GM10266 (cell line): ENCODE results near the gene PAK6.

ENCODE experiments used
- DNase-seq: peaks from one replicate; pipeline ENCODE4 v3.0.0; 2012; ENCODE audit errors: extremely low spot score
- TF ChIP-seq, protein P1 (sequence below): IDR thresholded peaks from 2 replicates; pipeline ENCODE4 v1.5.1; 2012; ENCODE audit warnings: mild to moderate bottlenecking, low read depth; ENCODE audit not compliant: control insufficient read depth, insufficient read depth; ENCODE audit errors: missing control alignments

PAK6 gene

DNA sequence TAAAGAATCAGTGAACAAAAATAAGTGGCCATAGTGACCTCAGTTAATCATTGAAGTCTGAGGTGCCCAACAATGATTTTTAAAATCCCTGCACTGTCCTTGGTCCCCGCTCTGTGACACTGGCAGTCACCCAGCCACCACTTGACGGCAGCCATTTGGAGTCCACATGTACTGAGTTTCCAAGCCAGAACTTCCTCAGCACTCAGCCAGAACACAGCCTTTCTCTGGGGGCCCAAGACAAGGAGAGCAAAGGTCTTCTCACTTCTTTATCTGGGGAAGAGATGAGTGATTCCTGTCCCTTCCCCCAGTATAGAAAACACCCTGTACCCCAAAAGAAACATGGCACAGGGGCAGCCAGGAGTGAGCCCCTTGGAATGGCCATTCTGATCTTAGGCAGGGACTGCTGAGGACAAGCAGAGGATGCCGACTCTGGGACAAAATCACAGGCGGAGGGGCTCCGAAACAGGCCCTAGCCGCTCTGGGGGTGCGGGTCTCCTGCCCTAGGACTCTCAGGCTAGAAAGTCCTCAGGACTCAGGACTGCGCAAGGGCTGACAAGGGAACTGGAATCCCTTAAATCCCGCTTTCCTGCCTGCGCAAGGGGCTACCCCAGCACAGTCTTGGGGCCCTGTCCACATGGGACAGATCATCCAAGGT lies 12.8 kb downstream of the PAK6 start:
- DNase-seq = no peak
- TF ChIP-seq, protein P1, sequence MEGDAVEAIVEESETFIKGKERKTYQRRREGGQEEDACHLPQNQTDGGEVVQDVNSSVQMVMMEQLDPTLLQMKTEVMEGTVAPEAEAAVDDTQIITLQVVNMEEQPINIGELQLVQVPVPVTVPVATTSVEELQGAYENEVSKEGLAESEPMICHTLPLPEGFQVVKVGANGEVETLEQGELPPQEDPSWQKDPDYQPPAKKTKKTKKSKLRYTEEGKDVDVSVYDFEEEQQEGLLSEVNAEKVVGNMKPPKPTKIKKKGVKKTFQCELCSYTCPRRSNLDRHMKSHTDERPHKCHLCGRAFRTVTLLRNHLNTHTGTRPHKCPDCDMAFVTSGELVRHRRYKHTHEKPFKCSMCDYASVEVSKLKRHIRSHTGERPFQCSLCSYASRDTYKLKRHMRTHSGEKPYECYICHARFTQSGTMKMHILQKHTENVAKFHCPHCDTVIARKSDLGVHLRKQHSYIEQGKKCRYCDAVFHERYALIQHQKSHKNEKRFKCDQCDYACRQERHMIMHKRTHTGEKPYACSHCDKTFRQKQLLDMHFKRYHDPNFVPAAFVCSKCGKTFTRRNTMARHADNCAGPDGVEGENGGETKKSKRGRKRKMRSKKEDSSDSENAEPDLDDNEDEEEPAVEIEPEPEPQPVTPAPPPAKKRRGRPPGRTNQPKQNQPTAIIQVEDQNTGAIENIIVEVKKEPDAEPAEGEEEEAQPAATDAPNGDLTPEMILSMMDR = no peak

DNA sequence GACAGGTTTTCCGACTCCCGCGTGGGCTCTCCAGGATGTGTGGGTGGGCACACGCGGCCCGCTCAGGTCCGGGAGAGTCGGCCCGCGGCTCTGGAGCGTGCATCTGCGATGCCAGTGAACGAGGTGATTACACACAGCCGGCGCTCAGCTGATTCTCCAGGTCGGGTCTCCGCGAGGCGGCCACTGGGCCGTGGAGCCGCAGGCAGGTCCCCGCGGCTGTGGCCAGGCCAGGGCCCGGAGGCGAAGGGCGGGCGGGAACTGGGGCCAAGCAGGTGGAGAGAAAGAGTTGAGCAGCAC lies 13.2 kb downstream of the PAK6 start:
- DNase-seq = no peak
- TF ChIP-seq, protein P1 = no peak

DNA sequence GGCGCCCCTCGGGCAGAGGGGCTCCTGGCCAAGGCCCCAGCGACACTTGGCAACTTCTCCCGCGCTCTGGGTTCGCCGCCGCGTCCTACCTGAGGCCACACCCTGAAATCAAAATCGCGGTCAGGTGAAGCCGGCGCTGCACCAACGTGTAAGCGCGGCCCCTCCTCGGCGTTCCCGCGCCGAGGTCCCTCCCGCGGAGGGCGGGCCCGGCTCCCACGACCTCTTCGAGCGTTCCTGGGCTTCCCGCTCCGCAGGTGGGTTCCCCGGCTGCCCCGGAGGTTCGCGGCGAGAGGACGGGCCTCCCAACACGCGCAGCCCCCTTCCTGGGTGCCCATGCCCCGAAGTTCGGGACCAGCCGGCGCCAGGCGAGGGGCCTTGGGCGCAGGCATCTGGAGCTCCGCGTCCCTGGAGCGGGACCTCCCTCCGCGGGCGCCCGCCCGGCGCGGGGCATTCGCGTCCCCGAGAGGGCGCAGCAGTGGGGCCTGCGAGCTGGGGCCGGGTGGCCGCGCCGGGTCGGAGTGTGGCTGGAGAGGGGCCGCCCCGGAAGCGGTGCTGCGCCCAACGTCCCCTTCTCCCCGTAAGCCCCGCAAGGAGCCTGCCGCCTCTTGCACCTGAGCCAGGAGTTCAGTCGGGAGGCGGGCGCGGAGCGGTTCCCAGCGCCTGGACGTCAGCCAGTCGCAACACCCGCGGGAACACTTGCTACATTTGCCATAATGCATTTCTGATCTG lies 13.7 kb downstream of the PAK6 start:
- DNase-seq = no peak
- TF ChIP-seq, protein P1 = no peak

DNA sequence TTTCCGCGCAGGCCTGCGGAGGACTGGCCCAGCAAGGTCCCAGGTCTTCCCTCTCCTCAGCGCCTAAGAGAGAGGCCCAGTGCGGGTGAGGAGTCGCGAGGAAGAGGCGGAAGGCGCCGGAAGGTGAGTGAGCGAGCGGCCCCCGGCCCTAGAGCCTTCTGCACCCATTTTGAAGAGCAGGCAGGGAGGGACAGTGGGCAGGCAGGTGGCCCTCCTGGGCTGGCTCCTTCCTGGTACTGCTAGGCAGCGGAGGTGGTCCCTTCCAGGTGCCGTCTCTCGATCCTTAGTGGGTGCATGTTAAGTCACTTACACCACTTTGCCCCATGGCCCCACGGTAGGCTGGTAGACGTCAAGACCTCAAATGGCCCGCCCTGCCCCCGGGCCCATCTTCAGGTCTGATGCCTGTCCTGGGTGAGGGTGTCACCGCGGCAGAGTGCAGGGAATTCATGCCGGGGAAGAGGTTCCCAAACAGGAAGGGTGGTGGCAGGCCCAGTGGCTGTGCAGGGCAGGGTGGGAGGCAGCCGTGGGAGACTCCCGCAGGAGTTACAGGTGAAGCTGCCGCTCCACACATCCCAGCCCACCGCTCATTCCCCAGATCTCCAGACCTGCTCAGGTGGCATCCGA lies 14.4 kb downstream of the PAK6 start:
- TF ChIP-seq, protein P1 = no peak
- DNase-seq = no peak

DNA sequence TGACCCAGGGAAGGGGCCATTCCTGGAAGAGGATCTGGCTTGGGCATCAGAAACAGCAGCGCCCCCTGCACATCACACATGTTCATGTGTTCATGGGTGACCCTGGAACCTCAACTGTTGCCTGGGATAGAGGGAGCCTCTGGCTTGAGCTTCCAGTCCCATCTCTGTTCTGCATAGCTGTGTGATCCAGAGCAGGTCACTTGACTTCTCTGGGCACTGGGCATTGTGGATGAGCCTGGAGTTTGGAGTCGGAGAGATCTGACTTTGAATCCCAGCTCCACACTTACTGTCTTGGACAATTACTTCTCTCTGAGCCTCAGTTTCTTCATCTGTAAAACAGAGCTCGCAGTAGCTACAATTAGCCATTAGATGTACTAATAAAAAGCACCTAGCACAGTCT lies 15.6 kb downstream of the PAK6 start:
- DNase-seq = no peak
- TF ChIP-seq, protein P1 = no peak

DNA sequence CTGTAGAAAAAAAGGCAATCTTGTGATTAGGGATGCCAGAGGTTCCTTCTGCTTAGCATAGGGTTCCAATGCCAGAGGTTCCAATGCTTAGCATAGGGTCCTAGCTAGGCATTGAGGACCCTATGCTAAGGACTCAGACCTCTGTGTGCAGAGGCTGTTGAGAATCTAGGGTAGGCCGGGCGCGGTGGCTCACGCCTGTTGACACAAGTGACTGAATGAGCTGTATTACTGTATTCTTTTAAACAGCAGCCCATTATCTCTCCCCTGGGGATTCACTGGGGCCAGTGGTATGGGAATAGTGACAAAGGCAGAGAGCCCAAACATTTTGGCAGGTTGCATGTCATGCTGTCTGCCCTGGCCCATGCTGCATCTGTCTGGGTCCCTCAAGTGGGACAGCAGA lies 16.2 kb downstream of the PAK6 start:
- TF ChIP-seq, protein P1 = no peak
- DNase-seq = no peak
